HG03354 (cell line): Measurements from ENCODE around the gene EXOC7.
"Not testable (repeated sequence)": the region's sequence is repeated elsewhere in the genome, so short reads cannot be mapped to it uniquely, and the experiment has no call there.

Source experiments
- ATAC-seq: cut with Tn5 transposase; IDR thresholded peaks from one replicate; pipeline ENCODE4 v1.9.1; 2021; ENCODE audit warnings: mild to moderate bottlenecking; ENCODE audit not compliant: unreplicated experiment, poor library complexity, severe bottlenecking

The EXOC7 gene

DNA sequence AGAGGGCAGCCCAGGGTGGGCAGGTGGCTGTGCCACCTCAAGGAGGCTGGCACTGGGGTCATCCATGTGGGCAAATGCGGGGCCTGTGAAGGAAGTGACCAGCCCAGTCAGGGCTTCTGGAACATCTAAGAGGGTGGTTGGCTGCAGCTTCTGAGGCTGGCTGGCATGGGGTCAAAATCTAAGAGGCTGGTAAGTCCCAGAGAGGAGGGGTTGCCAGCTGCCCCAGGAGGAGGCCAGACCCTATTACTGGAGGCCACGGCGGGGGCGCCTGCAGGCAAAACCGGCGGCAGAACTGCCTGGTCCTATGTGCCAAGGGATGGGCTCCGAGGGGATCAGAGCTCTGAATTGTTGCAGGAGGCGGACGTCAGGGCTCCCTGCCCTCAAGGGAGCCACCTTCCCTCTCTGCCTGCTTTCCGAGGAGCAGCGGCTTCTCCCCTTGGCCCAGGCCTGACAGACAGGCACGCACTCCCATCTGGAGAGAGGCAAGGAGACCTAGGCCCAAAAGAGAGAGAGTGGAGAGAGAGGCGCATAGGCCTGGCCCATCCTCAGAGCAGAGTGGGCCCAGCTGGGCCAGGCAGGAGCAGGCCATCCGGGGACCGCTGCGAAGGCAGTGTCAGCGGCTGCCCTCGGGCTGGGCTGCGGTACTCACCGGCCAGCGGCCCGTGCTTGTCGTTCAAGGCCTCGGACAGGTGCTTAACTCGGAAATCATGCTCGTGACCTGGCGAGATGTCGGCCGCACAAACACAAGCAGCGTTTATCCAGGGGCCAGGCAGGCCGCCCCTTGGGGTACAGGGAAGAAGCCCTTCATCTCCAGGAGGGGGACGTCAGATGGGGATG lies 13.7 kb downstream of the EXOC7 start:
- ATAC-seq: no peak

DNA sequence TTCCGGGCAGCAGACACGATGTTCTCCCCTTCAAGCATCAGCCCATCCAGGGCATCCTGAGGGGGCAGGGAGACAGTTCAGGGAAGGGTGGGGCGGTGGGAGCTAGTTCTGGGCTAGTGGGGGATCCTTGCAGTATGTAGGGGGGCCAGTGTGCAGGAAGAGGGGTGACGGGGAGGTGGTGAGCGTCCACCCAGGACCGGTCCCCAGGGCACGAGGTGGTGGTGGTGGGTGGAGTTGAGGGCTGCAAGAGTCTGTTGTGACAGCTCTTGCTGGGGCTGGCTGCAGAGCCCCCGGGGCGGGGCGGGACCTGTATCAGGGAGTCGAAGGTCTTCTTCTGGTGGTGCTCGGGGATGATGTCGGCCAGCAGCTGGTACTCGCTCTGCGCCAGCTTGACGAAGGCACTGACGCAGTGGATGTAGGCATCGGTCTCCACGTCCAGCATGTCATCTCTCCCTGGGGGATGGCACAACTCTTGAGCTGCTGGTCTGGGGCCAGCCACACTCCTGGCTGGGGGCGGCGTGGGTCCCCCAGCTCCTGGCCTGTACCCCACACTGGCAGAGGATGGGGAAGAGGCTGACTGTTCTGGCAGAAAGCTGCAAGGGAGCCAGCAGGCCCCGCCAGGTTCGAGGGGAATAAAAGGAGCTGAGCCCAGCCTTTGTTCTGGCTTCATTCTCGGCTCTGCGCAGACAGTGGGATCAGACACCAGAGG lies 14.6 kb downstream of the EXOC7 start:
- no peak for ATAC-seq

DNA sequence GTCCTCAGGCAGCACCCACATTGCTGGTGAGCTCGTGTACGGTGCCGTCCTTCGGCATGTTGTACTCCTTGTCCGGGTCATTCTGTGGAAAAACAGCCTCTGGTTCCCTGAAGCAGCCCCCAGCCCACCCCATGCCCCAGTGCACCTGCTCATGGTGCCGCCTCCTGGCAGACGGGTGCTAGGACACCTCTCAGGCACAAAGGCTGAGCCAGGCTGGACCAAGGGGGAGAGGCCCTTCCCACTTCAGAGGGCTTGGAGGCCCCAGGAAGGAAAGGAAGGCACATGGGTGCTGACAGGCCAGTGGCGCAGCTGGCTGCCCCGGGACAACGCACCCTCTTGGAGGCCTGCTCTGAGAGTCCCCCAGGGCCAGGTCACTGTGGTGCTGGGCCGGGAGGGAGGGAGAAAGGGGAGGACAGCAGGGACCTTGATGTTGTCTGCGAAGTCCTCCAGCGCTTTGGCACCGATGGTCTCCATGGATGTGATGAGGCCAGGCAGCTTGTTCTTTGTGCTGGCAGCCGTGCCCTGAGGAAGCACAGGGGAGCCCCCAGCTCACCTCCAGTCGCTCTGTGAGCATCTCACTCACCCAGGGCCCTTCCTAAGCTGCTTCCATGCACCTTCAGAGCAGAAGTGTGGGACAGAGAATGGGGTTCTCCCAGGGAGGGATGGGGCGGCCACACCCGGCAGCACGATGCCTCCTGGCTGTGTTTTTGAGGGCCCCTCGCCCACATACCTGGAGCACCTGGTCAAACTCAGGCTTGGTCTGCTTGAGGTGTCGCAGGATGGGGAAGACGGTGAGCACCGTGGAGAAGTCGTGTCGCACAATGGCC lies 15.3 kb downstream of the EXOC7 start:
- no peak for ATAC-seq

DNA sequence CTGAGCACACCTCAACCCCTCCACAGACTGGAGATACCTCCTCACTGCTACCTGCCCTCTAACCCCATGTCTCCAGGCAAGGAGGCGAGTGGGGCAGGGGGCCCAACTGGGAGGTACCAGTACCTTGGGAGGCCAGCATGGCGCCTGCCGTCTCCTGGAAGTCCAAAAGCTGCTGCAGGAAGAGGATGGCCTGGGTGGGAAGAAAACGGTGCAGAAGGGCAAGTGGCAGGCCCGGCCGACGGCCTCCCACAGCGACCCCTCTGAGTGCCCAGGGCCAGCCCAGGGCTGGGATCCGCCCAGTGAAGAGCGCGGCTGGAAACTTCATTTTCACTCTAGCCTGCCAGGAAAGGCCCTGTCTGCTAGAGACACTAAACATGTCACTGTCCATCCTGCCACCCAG lies 16.1 kb downstream of the EXOC7 start:
- no peak for ATAC-seq

DNA sequence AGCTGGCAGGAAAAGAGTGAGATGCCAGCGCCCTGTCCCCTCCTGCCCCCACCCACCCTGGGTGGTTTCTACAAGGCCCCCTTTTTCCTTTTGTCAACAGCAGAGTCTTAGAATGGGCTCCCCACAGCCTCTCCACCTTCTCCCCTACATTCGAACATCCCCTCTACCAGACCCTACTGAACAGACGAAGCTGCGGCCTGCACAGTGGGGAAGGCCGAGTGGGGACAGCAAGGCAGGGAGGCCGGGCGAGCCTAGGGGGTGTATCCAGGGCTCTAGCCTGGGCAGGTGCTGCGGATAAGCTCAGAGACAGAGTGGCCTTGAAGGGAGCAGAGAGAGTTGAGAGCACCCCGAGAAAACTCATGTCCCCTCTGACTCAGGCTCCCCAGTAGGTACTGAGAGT lies 17.2 kb downstream of the EXOC7 start:
- ATAC-seq: no peak

DNA sequence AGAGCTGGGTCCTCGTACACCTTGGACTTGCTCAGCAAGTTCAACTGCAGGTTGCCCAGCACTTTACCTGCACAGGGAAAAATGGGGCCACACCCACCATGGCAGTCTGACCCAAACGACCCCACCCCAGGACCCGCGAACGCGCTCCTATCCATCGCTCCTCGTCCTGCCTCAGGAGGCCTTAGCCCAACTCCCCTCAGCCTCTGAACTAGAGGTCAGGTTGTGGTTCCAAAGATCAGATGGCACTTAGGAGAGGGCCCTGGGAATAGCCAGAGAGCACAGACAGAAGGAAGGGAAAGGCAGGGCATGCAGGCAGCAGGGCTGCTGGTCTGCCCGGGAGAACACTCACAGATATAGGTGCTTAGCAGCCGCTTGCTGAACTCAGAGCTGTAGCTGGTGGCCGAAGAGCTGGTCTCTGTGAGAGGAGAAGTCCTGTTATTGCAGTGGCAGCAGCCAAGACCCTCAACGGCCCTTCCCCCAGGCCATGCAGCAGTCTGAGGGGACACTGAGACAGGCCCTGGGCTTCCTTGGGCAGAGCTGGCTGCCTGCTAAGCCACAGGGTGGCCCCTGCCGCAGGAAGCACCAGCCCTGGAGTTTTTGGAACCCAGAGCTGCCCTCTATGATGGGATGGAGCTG lies 17.7 kb downstream of the EXOC7 start:
- ATAC-seq: no peak

DNA sequence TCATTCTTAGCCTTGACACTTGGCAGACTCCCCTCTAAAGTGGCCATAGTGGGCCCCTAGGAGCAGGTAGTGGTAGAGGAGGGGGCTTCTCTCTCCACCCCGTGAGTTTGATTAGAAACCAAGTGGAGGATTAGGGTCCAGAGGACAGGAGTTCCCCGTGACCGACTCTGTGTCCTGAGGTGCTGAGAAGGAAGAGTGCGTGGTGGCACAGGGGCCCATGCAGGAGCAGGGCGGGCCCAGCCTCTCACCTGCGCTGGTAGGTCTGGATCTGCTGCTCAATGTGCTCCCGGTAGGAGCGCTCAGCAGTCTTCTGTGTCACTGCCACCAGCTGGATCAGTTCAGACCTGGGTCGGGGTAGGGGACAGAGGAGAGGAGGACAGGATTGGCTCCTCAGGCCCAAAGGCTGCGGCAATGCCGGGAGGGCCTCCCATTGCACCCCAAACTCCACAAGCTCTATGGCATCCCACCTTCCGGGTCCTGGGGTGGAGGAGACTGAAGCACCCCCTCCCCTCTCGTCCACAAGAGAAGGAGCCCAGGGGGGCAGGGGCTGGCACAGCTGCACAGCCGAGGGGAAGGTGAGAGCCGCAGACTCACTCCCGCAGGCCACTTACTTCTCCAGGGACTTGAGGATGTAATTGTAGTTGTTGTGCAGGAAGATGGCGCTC lies 18.4 kb downstream of the EXOC7 start:
- ATAC-seq: no peak

DNA sequence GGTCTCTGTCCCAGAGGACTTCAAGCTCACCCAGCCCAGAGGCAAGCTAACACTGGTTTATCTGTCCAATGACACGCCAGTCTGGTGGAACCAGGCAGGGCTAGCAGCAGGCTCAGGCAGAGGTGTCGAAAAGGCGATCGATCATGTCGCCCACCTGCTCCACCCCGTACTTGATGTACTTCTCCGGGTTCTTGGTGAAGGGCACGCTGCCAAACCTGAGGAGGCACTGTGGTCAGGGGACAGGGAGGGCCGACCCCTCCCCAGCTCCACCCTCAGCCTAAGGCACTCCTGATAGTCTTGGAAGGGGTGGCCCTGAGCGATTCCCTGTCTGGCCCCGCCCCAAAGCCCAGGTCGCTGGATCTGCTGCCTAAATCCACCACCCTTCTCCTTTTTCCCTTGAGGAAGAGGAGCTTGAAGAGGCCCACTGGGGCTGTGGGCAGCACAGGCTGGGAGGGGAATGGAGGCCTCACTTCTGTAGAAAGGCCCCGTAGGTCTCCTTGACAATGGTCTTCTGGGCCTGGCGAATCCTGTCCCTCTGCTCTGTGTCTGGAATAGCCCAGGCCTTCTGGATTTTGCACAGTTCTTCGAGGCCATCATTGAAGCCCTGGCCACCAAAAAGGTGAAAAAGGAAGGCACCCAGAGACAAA lies 19.9 kb downstream of the EXOC7 start:
- ATAC-seq: no peak

DNA sequence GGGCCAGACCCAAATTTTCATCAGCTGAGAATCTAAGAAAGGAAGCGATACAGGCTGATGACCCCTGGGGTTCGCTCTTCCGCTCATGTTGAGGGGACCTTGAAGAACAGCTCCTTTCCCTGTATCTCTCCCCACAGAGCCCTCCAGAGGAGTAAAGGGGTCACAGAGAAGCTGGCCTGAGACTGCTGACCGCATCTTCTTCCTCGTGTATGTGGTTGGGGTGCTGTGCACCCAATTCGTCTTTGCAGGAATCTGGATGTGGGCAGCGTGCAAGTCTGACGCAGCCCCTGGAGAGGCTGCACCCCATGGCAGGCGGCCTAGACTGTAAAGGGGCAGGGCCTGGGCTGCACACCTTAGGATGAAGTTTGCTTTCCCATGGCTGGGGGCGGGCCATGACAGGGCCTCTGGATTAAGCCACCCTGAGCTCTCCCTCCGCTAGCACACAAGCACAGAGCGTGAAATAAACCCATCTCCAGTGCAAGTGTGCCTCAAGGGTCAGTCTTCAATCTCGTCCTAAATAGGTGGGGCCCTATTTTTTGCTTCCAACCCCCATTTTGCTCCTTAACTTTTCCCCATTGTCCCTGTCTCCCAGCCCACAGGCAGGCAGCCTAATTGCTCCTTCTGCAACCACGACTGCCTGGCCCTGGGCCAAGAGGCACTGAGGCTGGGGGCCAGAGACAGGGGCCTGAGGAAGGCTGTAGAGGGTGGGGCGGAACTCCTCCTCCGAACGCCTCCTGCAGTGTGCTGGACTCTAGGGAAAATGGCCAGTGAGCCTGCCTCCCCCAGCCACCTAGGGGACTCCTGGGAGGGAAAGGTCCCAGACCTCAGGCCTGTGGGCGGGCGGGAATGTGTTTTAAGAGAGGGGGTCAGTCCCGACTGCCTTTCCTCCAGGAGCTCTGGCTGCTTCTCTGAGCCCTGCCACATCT lies 21.0 kb downstream of the EXOC7 start:
- no peak for ATAC-seq

DNA sequence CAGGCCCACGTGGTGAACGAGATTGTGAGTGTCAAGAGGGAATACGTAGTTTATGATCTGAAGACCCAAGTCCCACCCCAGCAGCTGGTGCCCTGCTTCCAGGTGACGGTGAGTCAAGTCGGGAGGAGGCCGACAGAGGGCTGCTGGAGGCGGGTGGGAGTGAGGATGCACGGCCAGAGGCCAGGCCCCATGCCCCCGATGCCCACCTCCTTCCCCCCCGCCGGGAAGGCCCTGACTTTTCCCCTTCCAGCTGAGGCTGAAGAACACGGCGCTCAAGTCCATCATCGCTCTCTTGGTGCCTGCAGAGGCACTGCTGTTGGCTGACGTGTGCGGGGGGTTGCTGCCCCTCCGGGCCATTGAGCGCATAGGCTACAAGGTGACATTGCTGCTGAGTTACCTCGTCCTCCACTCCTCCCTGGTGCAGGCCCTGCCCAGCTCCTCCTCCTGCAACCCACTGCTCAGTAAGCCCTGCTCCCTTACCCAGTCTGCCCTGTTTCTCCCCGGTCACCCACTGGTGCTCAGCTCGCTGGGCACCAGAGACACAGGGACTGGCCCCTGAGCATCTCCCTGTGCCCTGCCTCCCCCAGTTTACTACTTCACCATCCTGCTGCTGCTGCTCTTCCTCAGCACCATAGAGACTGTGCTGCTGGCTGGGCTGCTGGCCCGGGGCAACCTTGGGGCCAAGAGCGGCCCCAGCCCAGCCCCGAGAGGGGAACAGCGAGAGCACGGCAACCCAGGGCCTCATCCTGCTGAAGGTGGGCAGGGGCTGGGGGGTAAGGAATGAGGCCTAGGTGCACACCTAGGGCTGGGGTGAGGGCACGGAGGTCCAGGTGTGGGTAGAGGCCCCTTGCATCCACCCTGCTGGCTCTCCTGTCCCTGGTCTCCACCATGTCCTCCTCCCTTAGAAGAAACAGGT lies 22.0 kb downstream of the EXOC7 start:
- no peak for ATAC-seq

DNA sequence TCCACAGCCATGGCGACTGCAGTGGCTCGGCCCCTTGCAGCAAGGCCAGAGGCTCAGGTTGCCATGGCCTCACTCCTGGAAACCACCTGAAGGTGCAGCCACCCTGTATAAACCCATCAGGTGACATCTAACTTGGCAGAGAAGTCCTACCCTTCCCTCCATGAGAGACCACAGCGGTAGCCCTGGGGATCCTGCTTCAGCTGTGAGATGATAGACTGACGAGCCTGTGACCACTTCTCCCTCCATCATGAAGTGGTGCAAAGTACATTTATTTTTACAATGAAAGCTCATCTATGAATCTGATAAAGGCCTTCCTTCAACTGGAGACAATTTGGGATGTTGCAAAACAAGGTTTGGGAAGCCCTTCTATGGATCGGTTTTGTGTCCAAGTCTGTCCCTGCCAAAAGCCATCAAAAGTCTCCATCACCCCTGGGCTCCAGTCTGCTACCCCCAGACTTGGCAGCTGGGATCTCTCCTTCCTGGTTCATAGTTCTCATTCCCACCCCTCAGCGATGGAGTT lies 22.8 kb downstream of the EXOC7 start:
- no peak for ATAC-seq

DNA sequence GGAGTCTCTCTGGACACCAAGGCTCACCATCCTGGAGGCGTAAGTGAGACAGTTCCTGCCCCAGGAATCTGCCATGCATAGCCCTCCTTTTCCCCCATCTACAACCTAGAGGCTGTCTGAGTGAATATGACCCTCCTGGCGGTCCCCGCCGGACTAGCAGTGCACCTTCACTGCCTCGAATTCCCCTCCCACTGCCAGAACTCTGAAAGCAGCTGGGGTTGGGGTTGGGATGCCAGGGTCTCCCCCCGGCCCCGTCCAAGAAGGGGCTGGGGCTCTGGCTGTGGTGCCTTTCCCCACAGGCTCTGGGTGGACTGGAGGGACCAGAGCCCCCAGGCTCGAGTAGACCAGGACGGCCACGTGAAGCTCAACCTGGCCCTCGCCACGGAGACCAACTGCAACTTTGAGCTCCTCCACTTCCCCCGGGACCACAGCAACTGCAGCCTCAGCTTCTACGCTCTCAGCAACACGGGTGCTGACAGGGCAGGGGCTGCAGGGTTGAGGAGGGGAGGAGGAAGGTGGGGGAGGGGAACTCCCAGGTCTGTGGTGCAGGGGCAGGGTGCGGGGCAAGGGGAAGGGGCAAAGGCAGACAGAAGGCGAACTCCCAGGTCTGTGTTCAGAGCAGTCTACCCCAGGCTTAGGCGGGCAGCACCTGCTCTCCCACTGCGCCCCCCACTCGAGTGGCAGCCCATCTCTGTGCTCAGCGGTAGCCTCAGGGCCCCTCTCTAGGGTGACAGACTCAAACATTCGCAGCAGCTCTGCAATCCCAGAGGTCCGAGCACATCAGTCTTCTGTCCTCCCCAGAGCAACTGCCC lies 23.4 kb downstream of the EXOC7 start:
- no peak for ATAC-seq

DNA sequence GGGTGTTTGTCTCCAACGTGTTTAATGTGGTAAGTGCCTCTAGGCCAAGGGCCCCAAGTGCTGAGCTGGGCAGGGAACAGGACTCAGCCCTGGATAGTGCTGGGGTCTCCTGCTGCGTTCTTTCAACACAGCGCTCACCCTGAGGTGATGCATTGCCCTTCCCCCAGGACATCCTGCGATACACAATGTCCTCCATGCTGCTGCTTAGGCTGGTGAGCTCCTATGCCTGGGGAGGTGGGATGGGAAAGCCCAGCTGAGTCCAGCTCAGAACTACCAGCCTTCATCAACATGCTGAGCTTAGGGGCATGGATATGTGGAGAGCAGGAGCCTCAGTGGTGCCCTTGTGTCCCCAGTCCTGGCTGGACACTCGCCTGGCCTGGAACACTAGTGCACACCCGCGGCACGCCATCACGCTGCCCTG lies 24.0 kb downstream of the EXOC7 start:
- no peak for ATAC-seq

DNA sequence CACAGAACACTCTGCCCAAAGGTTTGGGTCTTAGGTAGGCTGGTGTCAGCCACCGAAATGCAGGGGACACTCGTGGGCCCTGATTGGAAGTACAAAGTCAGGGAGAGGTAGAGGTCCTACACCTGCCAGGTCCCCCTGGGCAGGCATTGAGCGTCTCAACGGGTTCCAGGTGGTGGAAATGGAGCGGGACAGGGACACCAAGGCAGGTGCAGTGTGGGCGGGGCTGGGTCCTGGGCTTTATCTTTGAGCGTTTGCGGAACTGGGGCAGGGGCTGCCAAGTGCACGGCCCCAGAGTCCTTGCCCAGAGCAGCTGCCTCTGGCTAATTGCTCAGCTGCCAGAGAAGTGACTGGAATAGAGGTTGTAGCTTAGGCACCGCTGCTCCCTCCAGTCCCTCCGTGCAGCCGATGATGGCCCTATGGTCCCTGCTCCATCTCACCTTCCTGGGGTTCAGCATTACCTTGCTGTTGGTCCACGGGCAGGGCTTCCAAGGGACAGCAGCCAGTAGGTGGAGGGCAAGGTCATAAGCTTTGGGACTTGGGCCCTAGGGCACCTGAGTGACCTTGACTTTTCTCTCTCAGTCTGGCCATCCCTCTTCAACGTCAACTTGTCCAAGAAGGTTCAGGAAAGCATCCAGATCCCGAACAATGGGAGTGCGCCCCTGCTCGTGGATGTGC lies 24.6 kb downstream of the EXOC7 start, which contains the start of gene ZACN:
TSS of gene ZACN (plus strand) at position 323 of the 675 bp plus-strand sequence. CDS start at position 406, 83 bp downstream.
- ATAC-seq: no peak

DNA sequence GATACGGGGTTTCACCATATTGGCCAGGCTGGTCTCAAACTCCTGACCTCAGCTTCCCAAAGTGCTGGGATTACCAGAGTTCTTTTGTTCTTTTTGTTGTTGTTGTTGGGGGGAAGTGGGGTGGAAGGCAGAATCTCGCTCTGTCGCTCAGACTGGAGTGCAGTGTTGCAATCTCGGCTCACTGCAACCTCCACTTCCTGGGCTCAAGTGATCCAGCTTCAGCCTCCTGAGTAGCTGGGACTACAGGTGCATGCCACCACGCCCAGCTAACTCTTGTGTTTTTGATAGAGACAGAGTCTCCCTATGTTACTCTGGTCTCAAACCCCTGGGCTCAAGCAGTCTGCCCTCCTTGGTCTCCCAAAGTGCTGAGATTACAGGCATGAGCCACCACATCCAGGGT lies 25.2 kb downstream of the EXOC7 start:
- not testable (repeated sequence) for ATAC-seq
